ENCODE results near the gene RAD21L1.

DNA sequence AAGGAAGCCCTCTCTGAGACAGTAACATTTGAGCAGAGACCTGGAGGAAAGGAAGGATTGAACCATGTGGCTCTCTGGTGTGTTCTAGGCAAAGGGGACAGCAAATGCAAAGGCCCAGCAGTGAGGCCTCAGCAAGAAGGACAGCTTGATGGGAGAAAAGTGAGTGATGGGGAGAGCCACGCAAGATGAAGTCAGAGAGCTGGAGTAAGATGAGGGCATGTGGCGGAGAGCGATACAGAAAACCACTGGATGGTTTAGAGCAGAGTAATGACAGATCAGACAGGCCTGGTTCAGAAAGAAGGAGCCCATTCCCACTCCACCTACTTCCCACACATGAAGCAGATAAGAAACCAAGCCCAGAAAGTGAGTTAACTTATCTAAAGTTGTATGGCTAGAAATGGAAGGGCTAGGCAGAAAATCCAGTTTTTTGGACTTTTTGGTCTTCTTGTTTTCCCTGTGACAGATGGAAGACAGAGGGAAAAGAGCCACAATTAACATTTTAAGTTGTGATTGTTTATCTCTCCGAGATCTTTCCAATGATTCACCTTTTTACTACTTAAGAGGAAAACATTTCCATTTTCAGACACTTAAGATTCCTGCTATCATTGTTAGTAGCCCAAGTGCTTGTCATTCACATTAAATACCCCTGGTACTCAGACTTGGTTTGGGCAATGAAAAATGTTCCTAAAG lies 39.5 kb downstream of the RAD21L1 start:
- TF ChIP-seq CTCF (IDR thresholded peaks at IDR 0.05) (no peak), POLR2A (IDR thresholded peaks at IDR 0.05) (no peak), EP300 (IDR thresholded peaks at IDR 0.05) (no peak)
